Right lobe of liver (tissue), 6 donors: ENCODE measurements around the gene NAA40. TPM values are rescaled to one million over a fixed set of nuclear protein-coding genes. Genes with fewer than 3 reads are reported as not detected.

Experiments
- ATAC-seq, 4 donors: fragments of 200-7000 bp; cut with Tn5 transposase; one replicate each; pipeline ENCODE4 v1.9.1; 2020; ENCODE audit warnings: mild to moderate bottlenecking in 4 of 4, moderate library complexity in 4 of 4
- DNase-seq, 3 donors: peaks; one replicate each; pipeline ENCODE4 v3.0.0-alpha.2; 2020
- H3K27ac ChIP-seq, 3 donors: fragments of 200-600 bp; one replicate each; pipeline ENCODE4 v1.8.0; 2022
- H3K27me3 ChIP-seq, 2 donors: fragments of 200-600 bp; one replicate each; pipeline ENCODE4 v1.8.0; 2022
- H3K36me3 ChIP-seq, 4 donors: fragments of 200-600 bp; sonication (generic) in 1 of 4; one replicate each; pipeline versions ENCODE4 v1.5.1 to v1.8.0; 2017 to 2022; ENCODE audit warnings: control low read depth in 1 of 4
- H3K4me1 ChIP-seq, 4 donors: fragments of 200-600 bp; sonication (generic) in 1 of 4; one replicate each; pipeline versions ENCODE4 v1.5.1 to v1.8.0; 2017 to 2022; ENCODE audit warnings: control low read depth in 1 of 4
- H3K4me3 ChIP-seq, 3 donors: fragments of 200-600 bp; one replicate each; pipeline ENCODE4 v1.8.0; 2022
- H3K9me3 ChIP-seq, 4 donors: fragments of 200-600 bp; sonication (generic) in 1 of 4; one replicate each; pipeline versions ENCODE4 v1.5.1 to v1.8.0; 2017 to 2022; ENCODE audit warnings: control low read depth in 1 of 4
- POLR2A ChIP-seq: fragments of 450-650 bp; IDR thresholded peaks from one replicate; pipeline ENCODE4 v1.6.1; 2017; ENCODE audit warnings: antibody characterized with exemption, mild to moderate bottlenecking
- WGBS: methylation state at CpG from one replicate; pipeline ENCODE4 v1.1.6; 2018; ENCODE audit warnings: low coverage, low lambda C conversion rate; ENCODE audit not compliant: insufficient coverage; ENCODE audit errors: missing lambda C conversion rate; 5-methylcytosine and 5-hydroxymethylcytosine counted together
- intact Hi-C, 2 donors: fragments of 100-400 bp; cut with DNase I; formaldehyde crosslinking; loops; one replicate each; pipeline versions ENCODE4 v1.11.2 to v1.14.1; 2022
- total RNA-seq, 6 experiments: library from RNA; depleted of rRNA in 2 of 6; stranded (reverse); fragments of >200 nt in 2 of 6; fragmentation: NEBNext Ultra II Directional in 3 of 6; extraction: Animal tissue kit (Norgen Biotek cat#: 25700) in 3 of 6; gene quantifications; one replicate each; pipeline versions ENCODE4 v1.1.0 to v1.2.4, GENCODE V29; 2016 to 2023
- TF ChIP-seq, protein P1 (sequence below), 4 donors: fragments of 200-600 bp in 3 of 4; fragments of 450-650 bp in 1 of 4; IDR thresholded peaks; one replicate each; pipeline versions ENCODE4 v1.5.1 to v1.8.0; 2016 to 2022; ENCODE audit warnings: antibody characterized with exemption in 4 of 4, mild to moderate bottlenecking in 2 of 4
- donor health status: DM: no; HTN: yes; CAD: no.
- donor health status: DM: no; HTN: no; CAD: no.
- donor health status: DM: no; HTN: no; CAD: no.
- donor health status: DM: no; HTN: yes; CAD: no.
- donor health status: DM: no; HTN: yes; CAD: no.

The NAA40 gene
- total RNA-seq, 6 experiments from 2014 or later: 3.6 to 7.5 (median 4.6) TPM

GRCh38 chr11:63903884-63904283 is 34.9 kb upstream of the NAA40 start:
- DNase-seq: no peak
- H3K36me3 ChIP-seq: peaks cover 8 to 70% (median 44%) of the 10 kb centered on the region in 4 donors
- H3K4me3 ChIP-seq: no peak overlapping the region
- H3K27me3 ChIP-seq: no peaks in the 10 kb centered on the region
- H3K27ac ChIP-seq: no peak overlapping the region
- no peak for ATAC-seq
- TF ChIP-seq, protein P1, sequence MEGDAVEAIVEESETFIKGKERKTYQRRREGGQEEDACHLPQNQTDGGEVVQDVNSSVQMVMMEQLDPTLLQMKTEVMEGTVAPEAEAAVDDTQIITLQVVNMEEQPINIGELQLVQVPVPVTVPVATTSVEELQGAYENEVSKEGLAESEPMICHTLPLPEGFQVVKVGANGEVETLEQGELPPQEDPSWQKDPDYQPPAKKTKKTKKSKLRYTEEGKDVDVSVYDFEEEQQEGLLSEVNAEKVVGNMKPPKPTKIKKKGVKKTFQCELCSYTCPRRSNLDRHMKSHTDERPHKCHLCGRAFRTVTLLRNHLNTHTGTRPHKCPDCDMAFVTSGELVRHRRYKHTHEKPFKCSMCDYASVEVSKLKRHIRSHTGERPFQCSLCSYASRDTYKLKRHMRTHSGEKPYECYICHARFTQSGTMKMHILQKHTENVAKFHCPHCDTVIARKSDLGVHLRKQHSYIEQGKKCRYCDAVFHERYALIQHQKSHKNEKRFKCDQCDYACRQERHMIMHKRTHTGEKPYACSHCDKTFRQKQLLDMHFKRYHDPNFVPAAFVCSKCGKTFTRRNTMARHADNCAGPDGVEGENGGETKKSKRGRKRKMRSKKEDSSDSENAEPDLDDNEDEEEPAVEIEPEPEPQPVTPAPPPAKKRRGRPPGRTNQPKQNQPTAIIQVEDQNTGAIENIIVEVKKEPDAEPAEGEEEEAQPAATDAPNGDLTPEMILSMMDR (IDR thresholded peaks at IDR 0.05): no peak
- no peak for TF ChIP-seq POLR2A
- no peaks in the 10 kb centered on the region for H3K4me1 ChIP-seq
- no peaks in the 10 kb centered on the region for H3K9me3 ChIP-seq
- WGBS: 92% methylated on average over 11 of the region's 14 CpGs
- intact Hi-C loops: no loop called here

GRCh38 chr11:63904743-63905142 is 34.1 kb upstream of the NAA40 start:
- DNase-seq (no peak), ATAC-seq (no peak)
- H3K36me3 ChIP-seq: peaks cover 2 to 62% (median 38%) of the 10 kb centered on the region in 4 donors
- H3K27ac ChIP-seq: no peak overlapping the region
- no peaks in the 10 kb centered on the region for H3K4me1 ChIP-seq
- intact Hi-C loops: loop anchor here in 1 of 2 donors (5.0 kb wide), 1 partner anchor 67 kb away; the partner anchor contains the start of gene MARK2
- no peaks in the 10 kb centered on the region for H3K9me3 ChIP-seq
- no peaks in the 10 kb centered on the region for H3K27me3 ChIP-seq
- TF ChIP-seq POLR2A: no peak
- TF ChIP-seq, protein P1 (IDR thresholded peaks at IDR 0.05): no peak
- WGBS: 91% methylated on average over 10 of the region's 13 CpGs
- H3K4me3 ChIP-seq: no peak overlapping the region

DNA sequence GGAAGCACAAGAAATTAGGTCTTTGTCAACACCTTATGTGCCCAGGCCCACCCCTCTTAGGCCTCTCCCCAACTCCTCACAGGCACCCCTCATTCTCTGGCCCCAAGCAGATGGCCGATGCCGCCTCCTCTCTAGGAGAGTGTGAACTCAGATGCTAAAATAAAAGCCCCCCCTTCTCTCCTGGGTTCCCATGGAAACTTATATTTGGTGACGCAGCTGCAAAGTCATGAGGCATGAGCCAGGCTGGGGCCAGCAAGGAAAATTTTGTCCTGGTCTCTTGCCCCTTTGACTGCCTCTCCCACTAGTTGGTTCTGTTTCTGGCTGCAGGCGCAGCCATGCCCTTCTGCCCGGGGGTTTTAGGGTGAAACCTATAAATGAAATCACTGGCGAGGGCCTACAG is 33.6 kb upstream of the NAA40 start:
- Histone ChIP-seq H3K4me3 (no peak overlapping the region), H3K4me1 (no peaks in the 10 kb centered on the region), H3K27me3 (no peaks in the 10 kb centered on the region), H3K27ac (no peak overlapping the region), H3K9me3 (no peaks in the 10 kb centered on the region), H3K36me3 (peaks cover 0 to 58% (median 36%) of the 10 kb centered on the region in 4 donors)
- intact Hi-C loops: loop anchor here in 1 of 2 donors (5.0 kb wide), 1 partner anchor 68 kb away; the partner anchor contains the start of gene MARK2
- WGBS: 93% methylated on average over 3 of the region's 6 CpGs
- DNase-seq (no peak), ATAC-seq (no peak)
- no peak for TF ChIP-seq POLR2A
- TF ChIP-seq, protein P1 (IDR thresholded peaks at IDR 0.05): no peak

DNA sequence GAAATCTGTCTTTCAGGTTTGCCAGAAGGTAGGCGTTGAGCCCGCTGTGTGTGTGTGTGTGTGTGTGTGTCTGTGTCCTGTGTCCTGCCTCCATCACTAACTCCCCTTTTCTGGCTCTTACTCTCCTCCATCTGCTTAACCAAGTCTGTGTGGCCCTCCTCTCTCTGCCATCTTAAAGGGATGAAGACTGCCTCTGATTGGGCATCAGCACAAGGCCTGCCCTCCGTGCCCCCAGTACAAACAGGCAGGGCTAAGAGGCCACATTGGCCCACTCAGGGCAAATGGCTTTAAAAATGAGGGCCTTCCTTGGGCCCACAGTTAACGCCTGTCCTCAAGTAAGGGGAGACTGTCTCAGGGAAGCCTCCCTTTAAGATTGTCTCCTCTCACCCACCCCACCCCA is 32.7 kb upstream of the NAA40 start:
- no peak for TF ChIP-seq POLR2A
- TF ChIP-seq, protein P1 (IDR thresholded peaks at IDR 0.05): no peak
- Histone ChIP-seq H3K4me1 (no peaks in the 10 kb centered on the region), H3K36me3 (peaks cover 0 to 49% (median 32%) of the 10 kb centered on the region in 4 donors), H3K27ac (no peak overlapping the region), H3K27me3 (no peaks in the 10 kb centered on the region), H3K9me3 (no peaks in the 10 kb centered on the region), H3K4me3 (no peak overlapping the region)
- DNase-seq: no peak
- intact Hi-C loops: loop anchor here in 1 of 2 donors (5.0 kb wide), 1 partner anchor 69 kb away; the partner anchor contains the start of gene MARK2
- 91% methylated on average over 3 of the region's 4 CpGs for WGBS
- no peak for ATAC-seq
